ENCODE results near the gene GPC5. TPM values are rescaled to one million over a fixed set of nuclear protein-coding genes. Genes with fewer than 3 reads are reported as not detected.
A peak's percentile ranks its signal among the peaks of the same experiment; 100 is the strongest.

GPC5 gene
- polyA plus RNA-seq, 4 donors: 0.18 to 0.86 TPM; not detected in 2

GRCh38 chr13:91360246-91360751 is 38.1 kb upstream of the GPC5 start:
- Histone ChIP-seq H3K27ac (ENCODE audit: low read depth in 1 of 3, low read length in 2 of 3) (no peak overlapping the region), H3K27me3 (ENCODE audit: control insufficient read depth in 3 of 3, insufficient read depth in 3 of 3, low read length in 3 of 3) (no peaks in the 10 kb centered on the region), H3K4me1 (ENCODE audit: control insufficient read depth in 3 of 3, insufficient read depth in 2 of 3, low read depth in 1 of 3, low read length in 2 of 3) (peaks cover 3 to 8% (median 3%) of the 10 kb centered on the region in 3 donors), H3K36me3 (ENCODE audit: control insufficient read depth in 3 of 3, insufficient read depth in 2 of 3, low read depth in 1 of 3, low read length in 3 of 3) (no peaks in the 10 kb centered on the region), H3K9me3 (ENCODE audit: control insufficient read depth in 2 of 2, insufficient read depth in 1 of 2, low read depth in 1 of 2, low read length in 1 of 2) (no peaks in the 10 kb centered on the region), H3K4me3 (ENCODE audit: low read depth in 1 of 3, low read length in 3 of 3) (no peak overlapping the region)
- FAIRE-seq (no peak), DNase-seq (no peak)
- 90 to 93% (median 93%) methylated on average over 4 of the region's 4 CpGs for WGBS, 3 donors

GRCh38 chr13:91361755-91362271 is 36.6 kb upstream of the GPC5 start:
- H3K36me3 ChIP-seq (ENCODE audit: control insufficient read depth in 3 of 3, insufficient read depth in 2 of 3, low read depth in 1 of 3, low read length in 3 of 3): no peaks in the 10 kb centered on the region
- FAIRE-seq (no peak), DNase-seq (peak in 1 of 2 donors; percentile 32)
- no peak overlapping the region for H3K27ac ChIP-seq (ENCODE audit: low read depth in 1 of 3, low read length in 2 of 3)
- H3K9me3 ChIP-seq (ENCODE audit: control insufficient read depth in 2 of 2, insufficient read depth in 1 of 2, low read depth in 1 of 2, low read length in 1 of 2): no peaks in the 10 kb centered on the region
- WGBS, 3 donors: 19 to 63% (median 32%) methylated on average over 1 of the region's 1 CpG
- H3K4me3 ChIP-seq (ENCODE audit: low read depth in 1 of 3, low read length in 3 of 3): no peak overlapping the region
- H3K4me1 ChIP-seq (ENCODE audit: control insufficient read depth in 3 of 3, insufficient read depth in 2 of 3, low read depth in 1 of 3, low read length in 2 of 3): peaks cover 2 to 8% (median 3%) of the 10 kb centered on the region in 3 donors
- H3K27me3 ChIP-seq (ENCODE audit: control insufficient read depth in 3 of 3, insufficient read depth in 3 of 3, low read length in 3 of 3): no peaks in the 10 kb centered on the region

GRCh38 chr13:91362908-91363307 is 35.5 kb upstream of the GPC5 start:
- FAIRE-seq (no peak), DNase-seq (no peak)
- 68 to 83% (median 75%) methylated on average over 1 of the region's 1 CpG for WGBS, 3 donors
- Histone ChIP-seq H3K36me3 (ENCODE audit: control insufficient read depth in 3 of 3, insufficient read depth in 2 of 3, low read depth in 1 of 3, low read length in 3 of 3) (no peaks in the 10 kb centered on the region), H3K9me3 (ENCODE audit: control insufficient read depth in 2 of 2, insufficient read depth in 1 of 2, low read depth in 1 of 2, low read length in 1 of 2) (no peaks in the 10 kb centered on the region), H3K27ac (ENCODE audit: low read depth in 1 of 3, low read length in 2 of 3) (no peak overlapping the region), H3K4me3 (ENCODE audit: low read depth in 1 of 3, low read length in 3 of 3) (no peak overlapping the region), H3K4me1 (ENCODE audit: control insufficient read depth in 3 of 3, insufficient read depth in 2 of 3, low read depth in 1 of 3, low read length in 2 of 3) (peaks cover 0 to 3% (median 0%) of the 10 kb centered on the region in 3 donors), H3K27me3 (ENCODE audit: control insufficient read depth in 3 of 3, insufficient read depth in 3 of 3, low read length in 3 of 3) (no peaks in the 10 kb centered on the region)

- no peaks in the 10 kb centered on the region for H3K27me3 ChIP-seq (ENCODE audit: control insufficient read depth in 3 of 3, insufficient read depth in 3 of 3, low read length in 3 of 3)
- no peak for FAIRE-seq
These were observed 30.3 kb upstream of the GPC5 start for GRCh38 chr13:91368101-91368500.

GRCh38 chr13:91368676-91369440 is 29.6 kb upstream of the GPC5 start:
- WGBS, 3 donors: 83 to 92% (median 85%) methylated on average over 3 of the region's 3 CpGs
- Histone ChIP-seq H3K9me3 (ENCODE audit: control insufficient read depth in 2 of 2, insufficient read depth in 1 of 2, low read depth in 1 of 2, low read length in 1 of 2) (no peaks in the 10 kb centered on the region), H3K36me3 (ENCODE audit: control insufficient read depth in 3 of 3, insufficient read depth in 2 of 3, low read depth in 1 of 3, low read length in 3 of 3) (no peaks in the 10 kb centered on the region), H3K27ac (ENCODE audit: low read depth in 1 of 3, low read length in 2 of 3) (no peak overlapping the region), H3K4me1 (ENCODE audit: control insufficient read depth in 3 of 3, insufficient read depth in 2 of 3, low read depth in 1 of 3, low read length in 2 of 3) (peaks cover 0 to 3% (median 0%) of the 10 kb centered on the region in 3 donors), H3K4me3 (ENCODE audit: low read depth in 1 of 3, low read length in 3 of 3) (no peak overlapping the region), H3K27me3 (ENCODE audit: control insufficient read depth in 3 of 3, insufficient read depth in 3 of 3, low read length in 3 of 3) (no peaks in the 10 kb centered on the region)
- no peak for FAIRE-seq
- no peak for DNase-seq

More at GRCh38 chr13:91368101-91368500, 30.3 kb upstream of the GPC5 start:
- no peaks in the 10 kb centered on the region for H3K9me3 ChIP-seq (ENCODE audit: control insufficient read depth in 2 of 2, insufficient read depth in 1 of 2, low read depth in 1 of 2, low read length in 1 of 2)
- H3K4me3 ChIP-seq (ENCODE audit: low read depth in 1 of 3, low read length in 3 of 3): no peak overlapping the region
- peaks cover 0 to under 1% (median 0%) of the 10 kb centered on the region in 3 donors for H3K4me1 ChIP-seq (ENCODE audit: control insufficient read depth in 3 of 3, insufficient read depth in 2 of 3, low read depth in 1 of 3, low read length in 2 of 3)
- H3K27ac ChIP-seq (ENCODE audit: low read depth in 1 of 3, low read length in 2 of 3): no peak overlapping the region
- 38 to 97% (median 87%) methylated on average over 1 of the region's 1 CpG for WGBS, 3 donors
- DNase-seq: no peak
- no peaks in the 10 kb centered on the region for H3K36me3 ChIP-seq (ENCODE audit: control insufficient read depth in 3 of 3, insufficient read depth in 2 of 3, low read depth in 1 of 3, low read length in 3 of 3)

GRCh38 chr13:91369441-91369831 is 29.0 kb upstream of the GPC5 start:
- Histone ChIP-seq H3K27me3 (ENCODE audit: control insufficient read depth in 3 of 3, insufficient read depth in 3 of 3, low read length in 3 of 3) (no peaks in the 10 kb centered on the region), H3K4me1 (ENCODE audit: control insufficient read depth in 3 of 3, insufficient read depth in 2 of 3, low read depth in 1 of 3, low read length in 2 of 3) (peaks cover 0 to 3% (median 0%) of the 10 kb centered on the region in 3 donors), H3K4me3 (ENCODE audit: low read depth in 1 of 3, low read length in 3 of 3) (no peak overlapping the region), H3K27ac (ENCODE audit: low read depth in 1 of 3, low read length in 2 of 3) (no peak overlapping the region), H3K9me3 (ENCODE audit: control insufficient read depth in 2 of 2, insufficient read depth in 1 of 2, low read depth in 1 of 2, low read length in 1 of 2) (no peaks in the 10 kb centered on the region), H3K36me3 (ENCODE audit: control insufficient read depth in 3 of 3, insufficient read depth in 2 of 3, low read depth in 1 of 3, low read length in 3 of 3) (no peaks in the 10 kb centered on the region)
- DNase-seq: no peak
- no peak for FAIRE-seq
- 26 to 48% (median 35%) methylated on average over 3 of the region's 3 CpGs for WGBS, 3 donors

GRCh38 chr13:91370501-91370900 is 27.9 kb upstream of the GPC5 start:
- 90 to 96% (median 93%) methylated on average over 2 of the region's 2 CpGs for WGBS, 3 donors
- DNase-seq (no peak), FAIRE-seq (no peak)
- no peaks in the 10 kb centered on the region for H3K27me3 ChIP-seq (ENCODE audit: control insufficient read depth in 3 of 3, insufficient read depth in 3 of 3, low read length in 3 of 3)
- H3K27ac ChIP-seq (ENCODE audit: low read depth in 1 of 3, low read length in 2 of 3): no peak overlapping the region
- no peaks in the 10 kb centered on the region for H3K36me3 ChIP-seq (ENCODE audit: control insufficient read depth in 3 of 3, insufficient read depth in 2 of 3, low read depth in 1 of 3, low read length in 3 of 3)
- H3K9me3 ChIP-seq (ENCODE audit: control insufficient read depth in 2 of 2, insufficient read depth in 1 of 2, low read depth in 1 of 2, low read length in 1 of 2): no peaks in the 10 kb centered on the region
- peaks cover 0 to 3% (median 0%) of the 10 kb centered on the region in 3 donors for H3K4me1 ChIP-seq (ENCODE audit: control insufficient read depth in 3 of 3, insufficient read depth in 2 of 3, low read depth in 1 of 3, low read length in 2 of 3)
- H3K4me3 ChIP-seq (ENCODE audit: low read depth in 1 of 3, low read length in 3 of 3): no peak overlapping the region

GRCh38 chr13:91372911-91373310 is 25.5 kb upstream of the GPC5 start:
- Histone ChIP-seq H3K9me3 (ENCODE audit: control insufficient read depth in 2 of 2, insufficient read depth in 1 of 2, low read depth in 1 of 2, low read length in 1 of 2) (no peaks in the 10 kb centered on the region), H3K36me3 (ENCODE audit: control insufficient read depth in 3 of 3, insufficient read depth in 2 of 3, low read depth in 1 of 3, low read length in 3 of 3) (no peaks in the 10 kb centered on the region), H3K27me3 (ENCODE audit: control insufficient read depth in 3 of 3, insufficient read depth in 3 of 3, low read length in 3 of 3) (no peaks in the 10 kb centered on the region), H3K4me1 (ENCODE audit: control insufficient read depth in 3 of 3, insufficient read depth in 2 of 3, low read depth in 1 of 3, low read length in 2 of 3) (peaks cover 0 to 3% (median 0%) of the 10 kb centered on the region in 3 donors), H3K27ac (ENCODE audit: low read depth in 1 of 3, low read length in 2 of 3) (peak overlapping the region in 1 of 3 donors; percentile 31), H3K4me3 (ENCODE audit: low read depth in 1 of 3, low read length in 3 of 3) (no peak overlapping the region)
- WGBS, 3 donors: 30 to 66% (median 42%) methylated on average over 3 of the region's 3 CpGs
- DNase-seq (peak in 1 of 2 donors; percentile 65), FAIRE-seq (no peak)

Data from small intestine (tissue), 7 donors.